Breast epithelium (tissue), 3 donors: ENCODE measurements around the gene BBOF1.

ENCODE experiments used
- CTCF ChIP-seq, 3 donors: fragments of 450-650 bp; IDR thresholded peaks; one replicate each; pipeline ENCODE4 v1.5.1; 2016 to 2017; ENCODE audit warnings: antibody characterized with exemption in 3 of 3, mild to moderate bottlenecking in 3 of 3, moderate library complexity in 3 of 3
- POLR2A ChIP-seq: fragments of 450-650 bp; IDR thresholded peaks from one replicate; pipeline ENCODE4 v1.6.1; 2016; ENCODE audit warnings: antibody characterized with exemption, mild to moderate bottlenecking, moderate library complexity

GRCh38 chr14:74048281-74048680 lies 29.1 kb downstream of the BBOF1 start:
- TF ChIP-seq CTCF (IDR thresholded peaks at IDR 0.05) (no peak), POLR2A (no peak)
